NCI-H82 treated with DMSO at 0.1 percent for 48 hours (cell line): Measurements from ENCODE around the gene IL17REL.

Experiments used
- DNase-seq: peaks from one replicate; lab custom pipeline; 2025; ENCODE audit not compliant: unreplicated experiment; lab: John Stamatoyannopoulos, UW

The IL17REL gene

DNA sequence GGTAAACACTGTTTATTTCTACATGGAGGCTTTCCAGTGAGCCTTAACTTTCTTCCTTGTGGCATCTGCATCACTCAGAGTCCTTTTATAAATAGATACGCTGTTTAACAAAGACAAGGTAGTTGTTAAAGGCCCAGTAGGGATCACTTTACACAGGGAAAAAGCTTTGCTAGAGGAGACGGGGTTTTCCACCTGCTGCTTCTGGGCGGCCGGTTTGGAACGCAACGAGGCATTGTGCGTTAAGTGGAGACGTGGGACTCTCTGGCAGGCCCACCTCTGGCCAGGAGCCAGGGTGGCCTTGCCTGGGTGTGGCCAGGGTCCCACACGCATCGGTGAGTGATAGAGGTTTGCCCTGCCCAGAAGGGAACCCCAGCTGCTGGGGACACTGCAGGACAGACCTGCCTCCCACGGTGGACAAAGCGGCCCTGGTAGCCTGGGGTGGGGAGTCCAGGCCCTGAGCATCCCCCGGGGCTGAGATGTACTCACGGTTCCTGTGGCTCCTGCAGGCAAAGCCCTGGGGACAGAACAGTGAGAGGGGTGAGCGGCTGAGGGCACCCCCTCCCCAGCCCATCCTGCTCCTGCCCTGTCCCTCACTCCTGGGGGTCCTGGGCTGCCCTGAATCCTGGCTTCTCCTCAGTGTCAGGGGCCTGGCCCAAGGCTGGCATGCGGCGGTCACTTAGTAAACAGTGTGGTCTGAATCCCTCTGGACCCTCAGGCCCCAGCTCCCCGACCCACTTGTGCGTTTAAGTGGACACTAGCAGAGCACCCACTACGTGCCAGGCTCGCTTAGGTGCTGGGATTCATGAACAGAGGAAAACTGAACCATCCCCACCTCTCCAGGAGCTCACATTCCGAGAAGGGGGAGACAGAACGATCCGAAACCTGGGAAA, 4.2 kb downstream of the IL17REL start:
- no peak for DNase-seq

GRCh38 chr22:50007057-50007511, 5.5 kb downstream of the IL17REL start:
- DNase-seq, result no peak

DNA sequence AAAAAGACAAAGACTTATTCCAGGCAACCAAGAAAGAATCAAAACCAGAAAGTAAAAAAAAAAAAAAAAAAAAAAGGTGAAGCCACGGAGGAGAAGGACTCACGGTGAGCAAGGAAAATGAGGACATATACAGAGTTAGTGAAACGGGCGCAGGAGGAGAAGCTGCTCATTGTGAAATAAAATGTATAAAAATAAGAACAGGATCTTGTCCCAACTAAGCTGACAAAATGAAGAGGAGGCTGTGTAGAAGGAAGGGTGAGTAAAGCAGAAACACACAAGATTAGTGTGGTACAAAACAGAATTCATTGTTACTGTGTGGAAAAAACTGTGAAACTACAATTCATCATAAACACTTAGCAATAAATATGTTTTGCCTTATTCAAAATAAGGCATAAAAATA, 7.6 kb downstream of the IL17REL start:
- DNase-seq, result no peak

DNA sequence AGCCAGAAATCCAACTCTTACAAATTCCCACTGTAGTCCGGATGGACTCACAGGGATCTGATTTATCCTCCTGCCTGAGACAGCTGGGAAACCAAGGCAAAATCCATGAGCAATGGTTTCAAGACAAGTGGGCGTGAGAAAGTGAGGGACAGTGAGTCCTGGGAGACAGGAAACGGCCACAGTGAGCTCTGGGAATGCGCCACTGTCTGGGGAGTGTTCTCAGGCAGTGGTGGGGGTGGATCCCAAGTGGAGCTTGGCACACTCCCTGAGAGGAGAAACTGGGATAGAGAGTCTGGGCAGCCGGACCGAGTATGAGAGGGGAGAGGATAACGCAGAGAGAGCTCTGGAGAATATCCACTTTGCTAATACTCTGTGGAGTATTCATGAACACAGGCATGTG, 9.8 kb downstream of the IL17REL start:
- no peak for DNase-seq

GRCh38 chr22:50001388-50002231, 11.0 kb downstream of the IL17REL start:
- no peak for DNase-seq

GRCh38 chr22:50000587-50001387, 11.8 kb downstream of the IL17REL start:
- no peak for DNase-seq

GRCh38 chr22:49999946-50000586, 12.5 kb downstream of the IL17REL start:
- no peak for DNase-seq

DNA sequence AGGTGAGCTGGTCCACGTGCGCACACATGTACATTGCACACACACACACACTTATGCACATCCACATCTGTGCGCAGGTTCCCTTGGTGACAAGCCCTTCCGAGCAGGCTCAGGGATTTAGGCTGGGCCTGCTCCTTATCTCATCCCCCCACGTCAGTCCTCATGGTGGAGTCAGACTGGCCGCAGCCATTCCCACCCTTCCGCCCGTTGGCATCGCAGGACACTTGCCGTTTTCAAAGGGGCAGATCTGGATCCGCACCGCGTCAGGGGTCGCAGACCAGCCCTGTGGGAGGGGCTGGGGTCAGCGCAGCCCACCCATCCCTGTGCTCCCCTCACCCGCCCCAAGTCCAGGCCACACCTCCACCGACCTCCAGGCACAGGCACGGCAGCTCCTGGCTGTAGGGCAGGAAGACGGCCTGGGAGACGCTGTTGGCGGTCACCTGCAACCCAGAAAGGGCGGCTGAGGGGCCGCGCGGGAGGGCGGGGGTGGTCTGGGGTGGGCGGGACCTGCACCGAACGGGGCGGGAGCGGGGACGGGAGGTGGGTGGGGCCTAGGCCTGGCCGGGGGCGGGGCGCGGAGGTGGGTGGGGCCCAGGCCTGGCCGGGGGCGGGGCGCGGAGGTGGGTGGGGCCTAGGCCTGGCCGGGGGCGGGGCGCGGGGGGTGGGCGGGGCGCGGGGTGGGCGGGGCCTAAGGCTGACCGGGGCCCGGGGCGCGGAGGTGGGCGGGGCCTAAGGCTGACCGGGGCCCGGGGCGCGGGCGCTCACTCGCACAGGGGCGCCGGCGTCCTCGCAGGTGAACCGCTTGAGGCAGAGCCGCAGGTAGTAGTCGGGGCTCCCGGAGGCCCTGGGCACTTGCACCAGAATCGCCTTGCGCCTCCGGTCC, 13.3 kb downstream of the IL17REL start:
- no peak for DNase-seq

DNA sequence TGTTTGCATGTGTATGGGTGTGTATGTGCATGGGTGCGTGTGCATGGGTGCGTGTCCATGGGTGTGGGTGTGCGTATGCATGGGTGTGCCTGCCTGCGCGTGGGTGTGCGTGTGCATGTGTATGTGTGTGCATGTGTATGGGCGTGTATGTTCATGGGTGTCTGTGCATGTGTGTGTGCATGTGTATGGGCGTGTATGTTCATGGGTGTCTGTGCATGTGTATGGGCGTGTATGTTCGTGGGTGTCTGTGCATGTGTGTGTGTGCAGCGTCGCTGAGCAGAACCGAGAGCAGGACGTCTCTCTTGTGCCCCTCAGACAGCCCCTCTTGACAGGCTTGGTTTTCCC, 13.9 kb downstream of the IL17REL start:
- no peak for DNase-seq

DNA sequence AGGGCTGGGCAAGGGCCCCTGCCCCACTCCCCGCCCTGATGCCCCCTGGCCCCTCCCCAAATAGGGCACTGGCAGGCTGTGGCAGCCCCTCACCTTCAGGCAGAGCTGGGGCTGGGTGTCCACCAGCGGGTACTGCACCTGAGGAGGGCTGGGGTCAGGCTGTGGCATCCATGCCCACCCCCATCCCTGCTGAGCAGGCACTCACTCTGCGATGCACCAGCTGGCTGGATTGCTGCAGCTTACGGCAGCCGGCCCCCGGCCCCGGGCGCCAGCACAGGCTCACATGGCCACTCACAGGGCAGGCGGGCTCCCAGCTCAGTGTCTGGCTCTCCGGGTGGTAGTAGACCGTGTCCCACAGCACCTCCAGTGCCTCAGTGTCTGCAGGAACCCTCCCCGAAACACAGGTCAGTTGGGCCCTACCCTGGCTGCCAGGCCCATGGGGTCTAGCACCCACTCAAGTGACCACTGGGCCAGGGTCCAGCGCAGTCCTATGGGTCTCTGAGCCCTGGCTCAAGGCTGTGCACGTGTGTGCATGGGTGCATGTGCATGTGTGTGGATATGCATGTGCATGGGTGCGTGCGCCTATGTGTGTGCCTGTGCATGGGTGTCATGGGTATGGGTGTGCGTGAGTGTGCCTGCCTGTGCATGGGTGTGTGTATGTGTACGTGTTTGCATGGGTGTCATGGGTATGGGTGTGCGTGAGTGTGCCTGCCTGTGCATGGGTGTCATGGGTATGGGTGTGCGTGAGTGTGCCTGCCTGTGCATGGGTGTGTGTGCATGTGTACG, 14.4 kb downstream of the IL17REL start:
- DNase-seq, result no peak

DNA sequence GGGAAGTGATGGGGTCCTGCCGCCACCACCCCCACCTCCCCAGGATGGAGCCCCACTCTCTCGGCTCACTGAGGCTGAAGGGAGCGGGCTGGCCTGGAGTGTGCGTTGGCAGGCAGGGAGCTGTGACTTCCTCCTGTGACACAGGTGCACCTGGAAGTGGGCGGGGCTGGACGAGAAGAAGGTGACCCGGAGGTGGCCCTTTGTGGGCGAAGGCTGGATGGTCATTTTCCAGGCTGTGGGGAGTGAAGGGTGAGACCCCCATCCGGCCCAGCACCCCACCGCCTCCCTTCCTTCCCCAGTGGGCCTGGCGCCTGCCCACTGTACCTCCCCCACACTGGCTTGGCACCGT, 15.3 kb downstream of the IL17REL start:
- no peak for DNase-seq

DNA sequence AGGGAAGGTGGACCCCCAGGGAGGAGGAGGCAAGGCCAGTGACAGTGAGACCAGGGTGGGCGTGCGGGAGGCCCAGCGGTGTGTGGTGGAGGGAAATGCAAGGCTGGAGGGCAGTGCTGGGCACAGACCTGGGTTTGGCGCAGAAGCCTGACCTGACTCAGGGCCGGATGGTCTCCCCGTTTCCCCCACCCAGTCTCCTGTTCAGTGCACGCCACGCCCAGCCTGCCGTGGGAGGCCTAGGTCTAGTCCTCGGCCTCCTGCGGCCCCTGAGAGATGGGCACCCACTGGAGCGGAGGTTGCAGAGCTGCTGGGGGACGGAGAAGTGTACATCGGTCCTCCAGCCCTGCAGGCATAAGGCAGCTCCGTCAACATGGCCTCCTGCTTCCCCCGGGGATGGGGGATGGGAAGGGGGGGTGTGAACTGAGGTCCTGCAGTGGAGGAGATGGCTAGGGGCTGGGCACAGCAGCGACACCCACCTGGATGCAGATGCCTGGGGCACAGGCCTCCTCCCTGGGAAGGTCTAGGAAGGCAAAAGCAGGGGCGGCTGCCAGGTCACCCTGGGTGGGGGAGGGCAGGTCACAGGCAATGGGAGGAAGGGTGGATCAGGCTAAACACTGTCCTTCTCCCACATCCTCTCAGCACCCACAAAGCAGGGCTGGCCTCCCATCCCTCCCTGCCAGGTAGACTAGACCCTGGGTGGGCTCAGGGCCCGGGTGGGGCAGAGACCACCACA, 15.9 kb downstream of the IL17REL start:
- DNase-seq, result no peak

DNA sequence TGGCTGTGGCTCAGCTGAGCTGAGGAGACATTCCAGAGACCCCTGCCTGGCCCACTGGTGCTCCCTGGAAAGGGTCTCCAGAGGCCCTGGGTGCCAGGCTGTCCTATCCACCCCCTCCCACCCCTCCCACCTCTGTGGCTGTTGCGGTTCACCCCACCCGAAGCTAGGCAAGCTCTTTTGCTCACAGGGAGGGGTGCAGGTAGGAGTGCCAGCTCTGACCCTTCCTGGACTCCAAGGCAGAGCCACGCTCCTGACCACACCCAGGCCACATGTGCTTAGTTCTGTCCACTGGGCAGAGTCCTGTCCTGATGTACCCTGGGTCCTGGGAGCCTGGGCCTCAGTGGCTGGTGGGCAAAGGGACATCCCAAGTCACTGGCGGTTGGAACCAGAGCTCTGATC, 16.4 kb downstream of the IL17REL start:
- no peak for DNase-seq

GRCh38 chr22:49995361-49996118, 17.0 kb downstream of the IL17REL start:
- no peak for DNase-seq

DNA sequence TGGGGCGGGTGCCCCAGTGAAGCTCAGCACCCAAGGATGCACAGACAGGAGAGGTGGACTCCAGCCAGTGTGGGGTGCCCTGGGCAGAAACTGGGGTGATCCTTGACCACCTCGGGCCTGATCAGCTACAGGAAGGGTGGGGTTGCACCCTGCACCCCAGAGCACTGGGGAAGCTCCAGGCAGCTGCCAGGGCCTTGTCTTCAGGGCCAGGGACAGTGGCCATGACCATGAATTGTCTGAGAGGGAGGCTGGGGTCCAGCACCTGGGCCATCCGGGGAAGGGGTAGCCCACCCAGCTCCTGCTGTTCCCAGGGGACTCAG, 17.6 kb downstream of the IL17REL start:
- DNase-seq, result no peak

DNA sequence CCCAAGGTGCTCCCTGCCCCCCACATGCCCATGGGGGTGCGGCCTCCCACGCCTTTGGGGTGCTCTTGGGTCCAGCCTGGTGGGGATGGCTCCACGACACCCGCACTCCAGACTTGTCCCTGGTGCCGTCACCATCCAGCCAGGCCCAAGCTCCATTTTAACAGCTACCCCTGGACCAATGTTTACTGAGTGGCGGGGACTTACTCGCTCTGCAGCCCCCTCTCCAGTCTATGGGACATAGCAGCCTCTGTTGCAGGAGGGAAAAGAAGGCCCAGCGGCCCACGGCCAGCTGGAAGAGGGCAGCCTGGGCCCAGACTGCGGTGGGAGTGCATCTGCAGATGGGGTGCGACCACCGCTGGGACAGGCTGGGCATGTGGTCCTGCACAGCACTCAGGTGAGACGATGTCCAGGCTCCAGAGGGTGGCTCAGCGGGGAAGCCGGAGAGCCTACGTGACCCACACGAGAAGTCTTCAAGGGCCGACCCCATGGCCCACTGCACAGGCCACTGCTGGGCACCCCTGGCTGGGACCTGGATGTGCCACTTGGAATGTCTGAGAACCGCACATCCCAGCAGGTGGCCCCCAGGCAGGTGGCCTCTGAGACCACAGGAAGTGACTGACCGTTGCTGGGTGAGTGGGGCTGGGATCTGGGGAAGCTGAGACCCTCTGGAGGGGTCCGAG, 18.1 kb downstream of the IL17REL start:
- DNase-seq, result no peak

- DNase-seq, result no peak
These were observed 18.8 kb downstream of the IL17REL start for GRCh38 chr22:49993649-49994360.
